ENCODE results near the gene DNAJC13.

DNA sequence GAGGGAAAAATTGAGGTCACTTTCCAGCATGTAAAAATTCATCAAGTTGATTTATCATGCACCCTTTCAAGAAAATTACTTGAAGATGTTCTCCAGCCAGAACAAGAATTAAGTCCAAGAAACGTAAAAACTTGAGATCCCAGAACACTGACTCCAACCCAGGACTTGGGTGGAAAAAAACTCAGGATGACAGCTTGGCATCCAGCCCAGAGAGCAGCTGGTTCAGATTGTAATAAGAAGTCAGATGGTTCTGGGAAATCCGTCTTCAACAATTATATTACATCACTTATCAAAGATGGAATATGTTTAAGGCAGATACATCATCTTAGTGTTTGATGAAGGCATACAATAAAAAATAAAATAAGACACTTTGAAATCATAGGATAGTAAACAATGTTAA, 23.0 kb upstream of the DNAJC13 start:
- TF ChIP-seq, protein P1, sequence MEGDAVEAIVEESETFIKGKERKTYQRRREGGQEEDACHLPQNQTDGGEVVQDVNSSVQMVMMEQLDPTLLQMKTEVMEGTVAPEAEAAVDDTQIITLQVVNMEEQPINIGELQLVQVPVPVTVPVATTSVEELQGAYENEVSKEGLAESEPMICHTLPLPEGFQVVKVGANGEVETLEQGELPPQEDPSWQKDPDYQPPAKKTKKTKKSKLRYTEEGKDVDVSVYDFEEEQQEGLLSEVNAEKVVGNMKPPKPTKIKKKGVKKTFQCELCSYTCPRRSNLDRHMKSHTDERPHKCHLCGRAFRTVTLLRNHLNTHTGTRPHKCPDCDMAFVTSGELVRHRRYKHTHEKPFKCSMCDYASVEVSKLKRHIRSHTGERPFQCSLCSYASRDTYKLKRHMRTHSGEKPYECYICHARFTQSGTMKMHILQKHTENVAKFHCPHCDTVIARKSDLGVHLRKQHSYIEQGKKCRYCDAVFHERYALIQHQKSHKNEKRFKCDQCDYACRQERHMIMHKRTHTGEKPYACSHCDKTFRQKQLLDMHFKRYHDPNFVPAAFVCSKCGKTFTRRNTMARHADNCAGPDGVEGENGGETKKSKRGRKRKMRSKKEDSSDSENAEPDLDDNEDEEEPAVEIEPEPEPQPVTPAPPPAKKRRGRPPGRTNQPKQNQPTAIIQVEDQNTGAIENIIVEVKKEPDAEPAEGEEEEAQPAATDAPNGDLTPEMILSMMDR (IDR thresholded peaks at IDR 0.05; ENCODE audit: low read length): no peak
- no peak for TF ChIP-seq EZH2 (optimal IDR thresholded peaks at IDR 0.05; ENCODE audit: low read depth, low read length)
